HK-2 (cell line): ENCODE results near the gene PIP5K1C.
"Not testable (repeated sequence)": the region's sequence is repeated elsewhere in the genome, so short reads cannot be mapped to it uniquely, and the experiment has no call there.

Experiments used
- DNase-seq: peaks from one replicate; pipeline ENCODE4 v3.0.0-alpha.2; 2018; ENCODE audit not compliant: unreplicated experiment

Gene PIP5K1C

DNA sequence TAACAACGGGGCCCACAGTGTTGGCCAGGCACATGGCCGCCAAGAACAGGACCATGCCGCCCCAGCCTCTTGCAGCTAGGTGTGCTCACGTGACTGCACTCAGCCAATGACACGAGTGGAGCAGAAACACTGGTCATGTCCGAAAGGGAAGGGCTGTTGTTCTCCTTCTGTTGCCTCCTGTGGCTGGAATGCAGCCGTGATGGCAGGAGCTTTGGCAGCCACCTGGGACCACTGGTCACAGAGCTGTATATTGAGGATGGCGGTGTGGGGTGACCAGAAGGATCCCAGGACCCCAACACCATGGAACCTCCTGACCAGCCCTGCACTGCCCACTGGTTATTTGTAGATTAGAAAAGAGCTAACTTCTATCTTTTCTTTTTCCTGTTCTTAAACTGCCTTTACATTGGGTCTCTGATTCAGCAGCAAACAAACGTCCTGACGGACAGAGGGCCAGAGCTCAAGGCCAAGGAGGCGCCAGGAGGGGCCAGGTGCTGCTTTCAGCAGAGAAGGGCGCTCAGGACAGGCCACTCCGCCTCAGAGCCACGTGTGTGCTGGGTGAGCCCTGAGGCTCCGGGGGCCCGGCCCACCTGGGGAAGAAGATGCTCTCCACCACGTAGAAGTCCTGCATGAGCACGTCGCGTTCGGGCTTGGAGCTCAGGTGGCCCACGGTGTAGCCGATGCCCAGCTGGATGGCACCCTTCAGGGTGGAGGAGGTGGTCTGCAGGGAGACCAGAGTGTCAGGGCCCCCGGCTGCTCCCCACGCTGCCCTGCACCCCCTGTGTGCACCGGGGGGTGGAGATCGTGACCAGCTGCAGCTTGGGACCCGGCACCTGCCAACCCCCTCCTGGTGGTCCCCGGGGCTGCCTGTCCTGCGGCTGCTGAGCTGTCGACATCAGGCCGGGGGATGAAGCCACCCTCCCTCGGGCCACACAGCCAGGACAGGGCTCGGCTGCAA, 38.7 kb downstream of the PIP5K1C start:
- DNase-seq: no peak

- no peak for DNase-seq
Measured at GRCh38 chr19:3660493-3661219, 39.6 kb downstream of the PIP5K1C start.

DNA sequence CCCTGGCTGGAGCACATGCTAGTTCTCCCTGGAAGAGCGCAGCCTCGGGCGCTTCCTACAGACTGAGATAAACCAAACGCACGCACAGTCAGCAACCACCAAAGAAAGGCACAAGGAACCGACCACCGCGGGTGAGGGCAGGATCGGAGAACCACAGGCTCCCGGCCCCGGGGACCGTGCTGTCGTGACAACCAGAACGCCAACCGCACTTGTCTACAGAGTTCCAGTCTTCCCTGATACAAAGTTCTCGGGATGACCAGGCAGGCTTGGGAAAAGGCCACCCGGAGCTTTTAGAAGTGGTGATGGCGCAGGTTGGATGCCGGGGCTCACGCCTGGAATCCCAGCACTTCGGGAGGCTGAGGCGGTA, 40.5 kb downstream of the PIP5K1C start:
- DNase-seq: no peak

GRCh38 chr19:3658870-3659745, 41.2 kb downstream of the PIP5K1C start:
- DNase-seq: no peak

DNA sequence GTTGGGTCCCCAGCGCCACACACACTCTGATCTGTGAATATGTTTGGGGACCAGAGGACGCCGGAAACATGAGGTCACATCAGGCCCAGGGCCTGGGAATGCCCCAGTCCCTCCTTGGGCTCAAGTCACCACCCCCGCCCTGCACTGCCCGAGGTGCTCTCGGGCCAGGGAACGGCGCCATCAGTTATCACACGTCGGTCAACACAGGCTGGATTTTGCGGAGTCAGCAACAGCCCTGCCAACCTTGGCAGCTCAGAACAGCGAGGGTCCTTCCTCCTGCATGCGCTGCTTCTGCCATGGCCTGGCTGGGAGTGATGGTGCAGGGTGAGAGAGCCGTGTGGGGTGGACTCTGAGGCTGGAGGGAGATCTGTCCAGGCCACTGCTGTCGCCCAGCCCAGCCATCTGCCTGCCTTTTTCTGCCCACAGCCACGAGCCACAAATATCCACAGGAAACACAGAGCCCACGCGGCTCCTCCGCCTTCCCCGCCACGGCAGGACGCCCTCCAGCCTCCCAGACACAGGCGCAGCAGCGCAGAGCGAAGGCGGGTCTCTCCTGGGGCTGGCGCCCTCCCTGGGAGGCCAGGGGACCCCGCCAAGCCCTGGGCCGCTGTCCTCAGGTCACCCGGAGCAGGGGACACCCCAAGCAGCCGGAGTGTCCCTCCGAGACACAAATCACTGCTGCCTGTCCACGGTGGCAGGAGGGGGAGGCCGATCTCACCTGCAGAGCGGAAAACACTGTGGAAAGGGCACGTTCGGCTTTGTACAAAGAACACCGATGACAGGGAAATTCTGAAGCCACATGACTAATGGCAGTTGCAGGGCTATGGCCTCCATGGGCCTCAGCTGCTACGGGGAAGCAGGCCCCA, 42.0 kb downstream of the PIP5K1C start:
- no peak for DNase-seq

- no peak for DNase-seq
Measured at GRCh38 chr19:3657395-3657769, 42.9 kb downstream of the PIP5K1C start.

- no peak for DNase-seq
Measured at GRCh38 chr19:3656747-3657394, 43.4 kb downstream of the PIP5K1C start.

- peak; percentile 68 for DNase-seq
Measured at GRCh38 chr19:3656073-3656746, 44.1 kb downstream of the PIP5K1C start.

DNA sequence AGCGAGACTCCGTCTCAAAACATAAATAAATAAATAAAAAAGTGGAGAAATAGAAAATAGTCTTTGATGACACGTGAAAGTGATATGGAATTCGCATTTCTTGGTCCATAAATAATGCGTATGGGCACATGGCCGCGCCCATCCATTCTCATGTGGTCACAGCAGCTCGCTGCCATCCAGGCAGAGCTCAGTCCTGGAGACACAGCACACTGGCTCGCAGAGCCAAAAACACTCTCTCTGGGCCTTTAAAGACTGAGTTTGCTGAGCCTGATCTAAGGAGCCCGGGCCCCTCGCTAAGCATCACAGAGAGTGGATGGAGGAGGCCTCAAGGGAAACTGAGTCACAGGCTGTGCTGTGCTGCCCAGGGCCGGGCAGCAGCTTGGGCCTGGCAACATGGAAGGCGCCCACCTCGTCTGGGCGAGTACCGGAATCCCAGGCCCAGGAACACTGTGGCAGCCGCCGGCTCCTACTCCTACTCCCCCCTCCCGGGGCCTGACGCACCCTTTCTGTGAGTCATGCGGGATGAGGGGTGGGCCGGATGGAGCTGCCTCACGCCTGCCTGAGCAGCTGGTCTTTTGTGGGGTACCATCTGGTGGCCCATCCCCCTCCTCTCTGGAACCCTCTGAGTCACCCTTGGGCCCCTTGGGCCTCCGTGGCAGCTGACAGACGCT, 44.7 kb downstream of the PIP5K1C start:
- DNase-seq: peak; percentile 92

DNA sequence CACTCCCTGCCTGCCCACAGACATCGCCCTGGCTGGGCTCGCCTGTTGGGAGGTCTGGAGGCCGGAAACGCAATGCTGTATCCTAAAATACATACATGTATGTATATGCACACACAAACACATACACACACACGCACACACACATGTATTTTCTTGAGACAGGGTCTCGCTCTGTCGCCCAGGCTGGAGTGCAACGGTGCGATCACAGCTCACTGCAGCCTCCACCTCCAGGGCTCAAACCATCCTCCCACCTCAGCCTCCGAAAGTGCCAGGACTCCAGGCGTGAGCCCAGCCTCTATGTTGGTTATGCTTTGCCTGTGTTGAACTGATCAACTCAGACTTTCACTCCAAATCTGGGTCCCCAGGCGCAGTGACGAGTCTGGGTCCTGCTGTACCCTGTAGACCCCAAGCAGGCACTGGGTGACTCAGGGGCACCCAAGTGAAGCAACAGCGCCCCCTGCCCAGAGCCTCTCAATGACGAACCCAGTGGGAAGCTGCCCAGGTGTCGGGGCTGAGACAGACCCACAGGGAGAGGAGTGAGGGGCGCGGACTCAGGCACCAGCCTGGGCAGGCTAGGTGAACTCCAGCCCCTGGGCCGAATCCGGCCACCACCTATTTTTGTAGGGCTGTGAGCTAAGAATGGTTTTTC, 46.3 kb downstream of the PIP5K1C start:
- DNase-seq: no peak

DNA sequence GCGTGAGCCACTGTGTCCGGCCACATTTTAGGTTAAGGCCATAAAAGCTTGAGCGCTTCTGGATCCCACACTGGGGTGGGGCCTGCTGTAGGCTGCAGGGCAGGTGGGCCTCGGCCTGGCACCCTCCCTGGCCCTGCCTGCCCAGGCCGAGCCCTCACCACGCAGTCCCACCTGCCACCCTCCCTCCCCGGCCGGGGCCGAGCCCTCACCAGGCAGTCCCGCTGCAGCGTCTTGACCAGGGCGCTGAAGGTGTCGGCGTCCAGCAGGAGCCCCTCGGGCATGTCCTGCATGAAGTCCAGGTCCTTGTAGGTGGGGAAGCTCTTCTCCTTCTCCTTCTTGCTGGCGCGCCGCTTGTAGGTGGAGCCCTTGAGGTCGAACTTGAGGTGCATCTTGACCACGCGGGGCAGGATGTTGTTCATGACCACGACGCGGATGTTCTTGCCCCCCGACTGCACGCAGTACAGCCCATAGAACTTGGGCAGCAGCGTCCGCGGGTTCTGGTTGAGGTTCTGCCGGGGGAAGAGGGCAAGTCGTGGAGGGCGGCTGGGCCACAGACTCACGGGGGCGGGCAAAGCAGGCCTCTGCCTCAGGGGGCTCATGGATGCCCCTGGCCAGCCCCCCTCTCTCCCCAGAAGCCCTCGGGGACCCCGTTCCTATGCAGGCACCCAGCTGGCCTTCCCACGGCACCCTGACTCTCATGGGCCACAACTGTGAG, 47.0 kb downstream of the PIP5K1C start:
- DNase-seq: no peak

GRCh38 chr19:3652422-3652821, 47.8 kb downstream of the PIP5K1C start:
- no peak for DNase-seq

DNA sequence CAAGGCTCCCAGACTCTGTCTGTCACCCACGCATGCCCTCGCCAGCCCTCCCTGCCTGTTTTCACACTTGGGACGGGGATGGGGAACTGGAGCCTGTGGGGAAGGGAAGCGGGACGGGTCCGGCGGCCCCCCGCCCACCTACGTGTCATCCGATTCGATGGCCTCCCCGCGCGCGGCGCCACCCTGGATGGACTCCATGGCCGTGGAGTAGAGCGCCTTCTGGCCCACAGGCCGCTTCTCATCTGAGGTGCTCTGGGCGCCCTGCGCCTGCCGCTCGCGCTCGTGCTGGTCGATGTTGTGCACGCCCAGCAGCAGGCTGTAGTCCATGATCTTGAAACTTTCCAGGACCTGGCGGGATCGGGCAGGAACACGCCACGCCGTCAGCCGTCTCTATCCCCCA, 48.6 kb downstream of the PIP5K1C start:
- DNase-seq: no peak

DNA sequence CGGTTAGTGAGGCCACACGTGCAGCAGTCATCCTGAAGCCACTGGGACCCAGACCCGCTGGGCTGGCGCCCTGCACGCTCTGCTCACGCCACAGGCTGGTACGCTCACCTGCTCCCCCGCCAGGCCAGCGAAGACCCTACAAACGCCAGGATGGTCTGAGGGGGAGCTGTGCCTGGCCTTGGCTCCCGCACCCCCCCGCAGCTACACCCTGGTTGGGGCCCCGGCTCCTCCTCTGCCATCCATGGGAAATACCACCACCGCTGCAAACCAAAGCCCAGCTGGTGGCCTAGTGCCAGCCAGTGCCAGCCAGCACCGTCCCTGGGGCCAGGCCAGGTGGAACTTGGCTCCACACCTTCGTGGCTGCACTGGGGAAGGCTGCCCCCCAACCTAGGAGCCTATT, 50.4 kb downstream of the PIP5K1C start:
- no peak for DNase-seq

DNA sequence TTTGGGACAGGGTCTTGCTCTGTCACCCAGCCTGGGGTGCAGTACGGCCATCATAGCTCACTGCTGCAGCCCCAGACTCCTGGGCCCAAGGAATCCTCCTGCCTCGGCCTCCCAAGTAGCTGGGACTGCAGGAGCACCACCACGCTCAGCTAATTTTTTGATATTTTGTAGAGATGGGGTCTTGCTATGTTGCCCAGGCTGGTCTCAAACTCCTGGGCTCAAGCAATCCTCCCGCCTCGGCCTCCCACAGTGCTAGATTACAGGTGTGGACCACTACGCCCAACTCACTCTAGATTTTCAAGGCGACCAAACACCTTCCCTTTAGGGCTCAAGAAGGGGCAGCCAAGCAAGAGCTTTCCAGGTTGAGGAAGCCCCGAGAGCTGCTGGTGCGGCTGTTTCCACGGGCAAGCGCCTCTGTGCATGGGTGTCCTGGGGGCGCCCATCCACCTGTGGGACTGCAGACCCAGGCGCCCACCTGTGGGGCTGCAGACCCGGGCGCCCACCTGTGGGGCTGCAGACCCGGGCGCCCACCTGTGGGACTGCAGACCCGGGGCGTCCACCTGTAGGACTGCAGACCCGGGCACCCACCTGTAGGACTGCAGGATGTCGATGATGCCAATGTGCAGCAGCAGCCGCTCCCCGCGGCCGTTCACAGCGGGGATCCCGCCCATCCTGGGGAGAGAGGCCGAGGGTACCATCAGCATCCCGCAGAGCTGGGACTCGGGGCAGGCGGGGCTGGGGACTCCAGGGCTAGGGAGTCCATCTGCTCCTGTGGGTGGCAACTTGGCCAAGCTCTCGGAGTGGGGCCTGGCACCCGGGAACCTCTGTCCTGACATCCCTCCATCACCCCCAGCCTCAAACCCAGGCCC, 52.0 kb downstream of the PIP5K1C start:
- DNase-seq: no peak

GRCh38 chr19:3647102-3647501, 53.2 kb downstream of the PIP5K1C start:
- not testable (repeated sequence) for DNase-seq

- no peak for DNase-seq
Measured at GRCh38 chr19:3646336-3647092, 53.8 kb downstream of the PIP5K1C start.
